ENCODE data around the gene GSK3B.

The GSK3B gene

DNA sequence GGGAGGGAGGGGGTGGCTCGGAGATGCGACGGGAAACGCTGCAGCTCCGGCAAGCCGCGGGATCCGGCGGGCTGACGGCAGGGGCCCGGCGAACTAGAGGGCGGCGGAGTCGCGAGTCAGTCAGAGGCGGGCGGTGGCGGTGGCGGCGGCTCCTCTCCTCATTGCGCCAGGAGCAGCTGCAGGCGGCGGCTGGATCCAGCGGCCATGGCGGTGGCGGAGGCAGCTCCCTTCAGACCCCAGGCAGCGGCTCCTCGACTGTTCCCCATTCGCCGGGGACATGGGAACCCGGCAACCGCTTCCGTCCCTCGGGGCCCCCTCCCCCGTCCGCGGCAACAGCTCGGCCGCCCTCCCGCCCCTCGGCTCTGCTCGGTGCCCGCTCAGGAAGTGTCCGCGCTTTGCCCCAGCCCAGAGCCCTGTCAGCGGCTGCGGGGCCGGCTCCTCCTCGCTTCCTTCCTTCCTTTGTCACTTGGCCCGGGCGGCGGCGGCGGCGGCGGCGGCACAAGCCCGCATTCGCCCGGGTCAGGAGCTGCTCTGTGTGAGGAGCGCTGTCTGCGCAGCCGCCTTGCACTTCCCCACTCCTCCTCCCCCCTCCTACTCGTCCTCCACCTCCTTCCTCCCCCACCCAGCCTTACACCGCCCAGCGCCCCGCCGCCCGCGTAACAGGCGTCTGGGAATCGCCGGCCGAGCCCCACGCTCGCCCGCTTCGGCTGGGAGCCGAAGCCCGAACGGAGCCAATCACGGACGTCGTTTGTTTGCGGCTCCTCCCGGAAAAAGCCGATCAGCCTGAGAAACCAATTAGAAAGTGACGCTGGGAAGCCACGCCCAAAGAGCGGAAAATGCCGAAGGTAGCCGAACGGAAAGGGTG, at the start of gene GSK3B:
Gene GSK3B, minus strand, starts transcription at position 537 of the 865 bp plus-strand sequence. CDS start 1,013 bp downstream, outside the sequence.
- peak; percentile 100 for DNase-seq

DNA sequence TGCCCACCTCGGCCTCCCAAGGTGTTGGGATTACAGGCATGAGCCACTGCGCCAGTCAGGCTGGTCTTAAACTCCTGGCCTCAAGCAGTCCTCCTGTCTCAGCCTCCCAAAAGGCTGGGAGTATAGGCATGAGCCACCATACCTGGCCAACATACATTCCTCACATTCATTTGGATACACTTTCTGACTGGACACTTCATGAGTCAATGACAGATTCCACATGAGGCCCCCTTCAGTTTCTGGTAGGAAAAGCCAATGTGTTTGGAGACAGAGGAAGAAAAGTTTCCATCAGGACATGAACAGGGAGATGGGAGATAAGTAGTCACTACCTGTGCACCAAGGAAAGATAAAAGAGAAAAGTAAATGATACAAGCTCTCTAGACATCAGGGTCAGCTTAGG, 49.4 kb upstream of the GSK3B start:
- no peak for DNase-seq

DNA sequence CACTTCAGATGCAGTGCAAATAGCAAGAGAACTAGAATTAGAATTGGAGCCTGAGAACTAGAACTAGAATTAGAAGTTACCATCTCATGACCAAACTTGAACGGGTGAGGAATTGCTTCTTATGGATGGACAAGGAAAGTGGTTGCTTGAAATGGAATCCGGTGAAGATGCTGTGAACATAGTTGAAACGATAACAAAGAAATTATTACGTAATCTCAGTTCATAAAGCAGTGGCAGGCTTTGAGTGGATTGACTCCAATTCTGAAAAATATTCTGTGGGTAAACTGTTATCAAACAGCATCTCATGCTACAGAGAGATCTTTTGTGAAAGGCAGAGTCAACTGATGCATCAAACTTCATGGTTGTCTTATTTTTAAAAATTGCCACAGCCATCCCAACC, 48.0 kb upstream of the GSK3B start:
- DNase-seq = no peak

DNA sequence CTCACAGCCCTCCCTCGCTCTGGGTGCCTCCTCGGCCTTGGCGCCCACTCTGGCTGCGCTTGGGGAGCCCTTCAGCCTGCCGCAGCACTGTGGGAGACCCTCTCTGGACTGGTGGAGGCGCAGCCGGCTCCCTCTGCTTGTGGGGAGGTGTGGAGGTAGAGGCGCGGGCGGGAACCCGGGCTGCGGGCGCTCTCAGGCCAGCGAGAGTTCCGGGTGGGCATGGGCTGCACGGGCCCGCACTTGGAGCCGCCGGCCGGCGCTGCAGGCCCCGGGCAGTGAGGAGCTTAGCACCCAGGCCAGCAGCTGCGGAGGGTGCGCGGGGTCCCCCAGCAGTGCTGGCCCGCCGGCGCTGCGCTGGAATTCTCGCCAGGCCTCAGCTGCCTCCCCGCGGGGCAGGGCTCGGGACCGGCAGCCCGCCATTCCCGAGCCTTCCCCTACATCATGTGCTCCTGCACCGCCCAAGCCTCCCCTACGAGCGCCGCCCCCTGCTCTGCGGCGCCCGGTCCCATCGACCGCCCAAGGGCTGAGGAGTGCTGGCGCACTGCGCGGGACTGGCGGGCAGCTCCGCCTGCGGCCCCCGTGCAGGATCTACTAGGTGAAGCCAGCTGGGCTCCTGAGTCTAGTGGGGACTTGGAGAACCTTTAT, 46.0 kb upstream of the GSK3B start:
- no peak for DNase-seq

DNA sequence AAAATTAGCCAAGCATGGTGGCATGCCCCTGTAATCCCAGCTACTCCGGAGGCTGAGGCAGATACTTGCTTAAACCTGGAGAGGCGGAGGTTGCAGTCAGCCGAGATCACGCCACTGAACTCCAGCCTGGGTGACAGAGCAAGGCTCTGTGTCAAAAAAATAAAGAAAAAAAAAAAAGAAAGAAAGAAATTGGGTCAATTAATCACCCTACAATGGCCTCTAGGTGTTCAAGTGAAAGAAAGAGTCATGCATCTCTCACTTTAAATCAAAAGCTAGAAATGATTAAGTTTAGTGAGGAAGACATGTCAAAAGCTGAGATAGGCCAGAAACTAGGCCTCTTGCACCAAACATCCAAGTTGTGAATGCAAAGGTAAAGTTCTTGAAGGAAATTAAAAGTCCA, 44.9 kb upstream of the GSK3B start:
- DNase-seq = no peak

DNA sequence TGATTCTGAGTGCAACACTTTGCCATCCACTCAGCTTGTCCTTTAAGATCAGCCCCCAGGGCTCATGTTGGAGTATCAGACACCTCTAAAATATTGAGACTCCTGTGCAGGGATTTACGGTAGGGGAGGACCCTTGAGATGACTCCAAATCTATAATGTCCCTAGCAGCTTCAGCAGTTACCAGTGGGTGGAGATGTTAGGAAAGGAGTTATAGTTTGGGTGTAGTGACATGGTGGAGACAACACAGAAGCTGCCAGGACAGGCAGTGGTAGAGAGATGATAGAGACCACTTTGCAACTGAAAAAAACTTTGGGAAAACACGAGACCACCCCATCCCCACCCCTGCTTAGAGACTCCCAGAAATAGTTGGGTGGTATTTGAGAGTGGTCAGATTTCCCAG, 43.3 kb upstream of the GSK3B start:
- no peak for DNase-seq

DNA sequence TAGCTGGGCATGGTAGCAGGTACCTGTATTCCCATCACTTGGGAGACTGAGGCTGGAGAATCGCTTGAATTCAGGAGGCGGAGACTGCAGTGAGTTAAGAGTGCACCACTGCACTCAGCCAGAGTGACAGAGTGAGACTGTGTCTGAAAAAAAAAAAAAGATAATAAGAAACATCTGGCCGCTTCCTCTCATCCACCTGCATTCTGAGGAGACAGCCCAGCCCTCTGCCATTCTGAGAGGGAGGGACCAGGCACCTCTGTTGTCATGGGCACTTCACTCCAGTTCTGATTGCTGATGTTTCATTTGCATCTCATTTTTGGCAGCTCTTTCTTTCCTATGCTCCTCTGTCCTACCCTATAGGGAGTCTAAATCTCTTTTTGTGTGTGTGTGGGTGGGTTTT, 36.4 kb upstream of the GSK3B start:
- no peak for DNase-seq

DNA sequence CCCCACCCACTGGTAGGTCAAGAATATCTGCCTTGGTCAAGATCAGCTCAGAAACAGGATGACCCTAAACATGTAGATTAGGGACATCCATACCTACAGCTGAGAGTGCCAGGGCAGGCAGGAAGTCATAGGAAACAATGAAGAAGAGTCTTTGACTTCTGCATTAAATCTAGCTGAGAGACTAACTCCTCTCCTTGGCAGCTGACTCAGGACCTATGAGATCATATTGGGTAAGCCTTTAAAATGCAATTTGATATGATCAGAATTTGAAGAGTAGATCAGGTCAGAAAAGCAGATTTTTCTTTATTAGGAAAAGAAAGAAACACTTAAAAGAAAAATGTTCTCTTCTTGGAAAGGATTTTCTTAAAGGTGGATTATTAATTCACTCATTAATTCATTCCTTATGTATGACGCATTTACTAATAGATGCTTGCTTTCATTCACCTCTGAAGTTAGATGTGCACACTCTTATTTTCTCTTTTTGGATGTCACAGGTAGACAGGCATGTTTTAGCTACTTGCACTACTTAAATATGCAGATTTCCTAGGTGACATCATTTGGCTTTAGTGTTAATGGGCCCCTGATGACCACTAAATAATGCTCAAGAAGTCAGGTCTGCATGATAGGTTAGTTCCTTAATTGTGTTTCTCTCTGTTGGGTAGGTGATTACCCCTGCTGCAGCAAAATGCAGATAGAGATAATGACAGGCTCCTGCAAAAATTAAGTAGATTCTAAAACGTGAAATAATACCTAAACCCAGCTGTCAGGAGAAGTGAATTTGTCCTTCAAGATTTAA, 35.7 kb upstream of the GSK3B start:
- no peak for DNase-seq

DNA sequence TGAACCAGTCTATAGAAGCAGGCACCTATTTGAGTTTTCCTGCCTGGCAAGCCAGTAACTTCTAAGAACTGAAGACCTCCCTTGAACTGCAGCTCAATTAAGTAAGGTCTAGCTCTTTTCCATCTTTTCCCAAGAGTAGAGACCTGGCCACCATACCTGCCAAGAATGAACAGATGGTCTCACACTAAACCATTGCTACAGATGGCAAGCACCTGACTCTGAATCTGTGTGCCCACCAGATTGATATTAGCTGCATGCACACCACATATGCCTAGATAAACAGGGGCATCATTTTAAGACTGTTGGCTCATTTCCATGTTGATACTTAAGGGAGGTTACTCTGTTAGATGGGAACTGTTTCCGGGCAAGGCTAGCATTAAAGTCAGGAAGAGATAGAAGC, 34.8 kb upstream of the GSK3B start:
- no peak for DNase-seq

DNA sequence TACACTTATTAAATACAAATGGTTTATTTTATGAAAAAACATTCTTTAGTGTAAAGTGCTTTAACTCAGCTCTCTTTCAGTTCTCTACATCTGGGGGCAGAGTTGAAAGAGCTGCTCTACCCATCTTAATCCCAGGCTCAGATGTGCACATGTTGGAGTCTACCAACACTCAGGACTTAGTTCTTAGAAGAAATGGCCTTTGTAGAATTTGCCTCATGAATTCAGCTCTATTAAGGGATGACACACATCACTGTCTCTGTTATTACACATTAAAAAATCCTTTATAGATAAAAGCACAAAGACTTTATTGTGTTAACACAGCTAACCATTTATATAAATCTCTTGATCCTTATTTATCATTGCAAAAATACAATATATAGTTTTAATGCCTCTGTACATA, 31.7 kb upstream of the GSK3B start:
- no peak for DNase-seq

DNA sequence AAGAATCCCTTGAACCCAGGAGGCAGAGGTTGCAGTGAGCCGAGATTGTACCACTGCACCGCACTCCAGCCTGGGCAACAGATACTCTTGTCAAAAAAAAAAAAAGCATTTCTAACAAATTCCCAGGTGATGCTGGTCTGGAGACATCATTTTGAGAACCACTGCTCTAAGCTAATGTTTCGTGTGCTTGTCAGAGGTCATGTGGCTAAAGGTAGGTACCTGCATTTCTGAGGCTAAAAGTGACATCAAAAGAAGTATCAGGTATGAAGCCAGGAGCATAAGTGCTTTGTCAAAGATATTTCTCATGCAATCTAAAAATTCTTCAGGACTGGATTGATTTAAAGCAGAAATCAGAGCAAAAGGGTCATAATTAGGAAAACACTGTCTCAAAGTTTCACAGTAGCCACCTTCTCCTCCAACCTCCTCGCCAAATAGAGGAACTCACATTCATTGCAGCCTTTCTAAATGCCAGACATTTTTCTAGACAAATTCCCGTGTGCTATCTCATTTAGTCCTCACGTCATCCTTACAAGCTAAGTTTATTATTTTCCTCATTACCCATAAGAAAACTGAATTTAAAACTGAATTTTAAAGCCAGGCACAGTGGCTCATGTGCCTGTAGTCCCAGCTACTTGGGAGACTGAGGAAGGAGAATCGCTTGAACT, 25.7 kb upstream of the GSK3B start:
- DNase-seq = no peak

DNA sequence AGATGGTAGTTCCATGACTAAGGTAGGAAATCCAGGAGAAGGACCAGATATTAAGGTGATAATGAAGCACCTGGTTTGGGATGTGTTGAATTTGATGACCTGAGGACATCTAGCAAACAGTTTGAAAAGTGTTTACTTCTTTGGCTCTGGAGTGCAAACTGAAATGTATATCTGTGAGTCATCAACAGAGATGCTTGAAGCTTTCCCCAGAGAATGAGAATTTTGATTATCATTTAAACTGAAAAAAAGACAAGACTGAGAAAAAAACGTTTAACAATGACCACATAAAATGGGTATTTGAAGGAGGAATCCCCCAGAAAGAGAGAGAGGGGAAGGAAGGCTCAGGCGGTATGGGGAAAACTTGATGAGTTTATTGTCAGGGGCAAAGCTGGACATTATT, 20.7 kb upstream of the GSK3B start:
- no peak for DNase-seq

DNA sequence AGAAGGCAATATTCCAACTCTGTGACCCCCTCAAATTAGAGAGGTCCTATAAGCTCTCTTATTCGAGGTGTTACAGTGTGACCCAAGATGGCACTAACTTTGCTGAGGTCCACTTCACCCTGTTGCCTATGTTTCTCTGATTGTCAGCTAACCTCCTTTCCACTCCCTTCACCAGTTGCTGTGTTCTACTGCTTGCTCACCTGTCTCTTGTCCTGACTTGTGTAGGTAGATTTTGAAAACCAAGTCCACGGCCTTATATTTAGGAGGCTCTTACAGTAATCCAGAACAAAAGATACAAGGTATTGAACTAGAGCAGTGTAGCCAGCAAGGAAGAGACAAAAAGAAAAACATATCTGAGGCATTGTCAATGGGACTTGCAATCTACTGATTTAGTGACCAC, 20.1 kb upstream of the GSK3B start:
- no peak for DNase-seq

DNA sequence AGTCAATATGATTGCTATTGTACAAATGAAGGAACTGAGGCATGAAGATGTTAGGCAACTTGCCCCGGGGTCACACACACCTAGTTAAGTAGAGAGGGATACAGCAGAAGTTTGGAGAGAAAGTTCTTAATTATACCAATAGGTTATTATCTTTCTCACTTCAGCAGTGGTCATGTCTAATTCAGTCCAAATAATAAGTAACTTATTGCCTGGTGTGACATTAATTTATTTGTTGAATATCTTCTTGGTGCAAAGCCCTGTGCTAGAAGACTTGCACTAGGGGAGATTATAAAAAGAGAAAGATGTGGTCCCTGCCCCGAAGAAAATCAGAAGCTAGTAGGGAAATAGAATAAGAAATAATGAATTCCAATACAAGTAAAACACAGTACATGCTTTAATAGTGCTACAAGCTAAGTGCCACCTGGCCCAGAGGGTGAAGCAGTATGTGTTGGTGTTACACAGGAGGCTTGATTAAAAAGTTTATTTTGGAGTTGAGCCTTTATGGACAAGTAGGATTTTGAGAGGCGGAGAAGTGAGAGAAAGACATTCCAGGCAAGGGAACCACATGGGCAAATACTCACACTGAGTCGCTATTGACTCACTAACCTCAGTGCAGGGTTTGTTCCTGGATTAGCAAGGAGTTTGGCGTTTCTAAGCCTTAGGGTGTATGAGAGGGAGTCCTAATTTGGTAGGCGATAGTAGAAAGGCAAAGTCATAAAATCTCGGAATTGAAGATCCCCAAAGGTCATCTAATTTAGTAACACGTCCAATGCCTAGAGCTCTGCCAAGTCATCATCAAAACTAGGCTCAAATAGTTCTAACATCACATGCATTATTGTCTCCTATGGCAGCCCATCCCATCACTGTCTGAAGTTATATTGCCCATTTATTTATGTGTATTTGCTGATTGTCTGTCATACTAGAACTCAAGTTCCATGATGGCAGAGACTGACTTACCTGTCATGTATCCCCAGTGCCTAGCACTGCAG, 19.2 kb upstream of the GSK3B start:
- no peak for DNase-seq

DNA sequence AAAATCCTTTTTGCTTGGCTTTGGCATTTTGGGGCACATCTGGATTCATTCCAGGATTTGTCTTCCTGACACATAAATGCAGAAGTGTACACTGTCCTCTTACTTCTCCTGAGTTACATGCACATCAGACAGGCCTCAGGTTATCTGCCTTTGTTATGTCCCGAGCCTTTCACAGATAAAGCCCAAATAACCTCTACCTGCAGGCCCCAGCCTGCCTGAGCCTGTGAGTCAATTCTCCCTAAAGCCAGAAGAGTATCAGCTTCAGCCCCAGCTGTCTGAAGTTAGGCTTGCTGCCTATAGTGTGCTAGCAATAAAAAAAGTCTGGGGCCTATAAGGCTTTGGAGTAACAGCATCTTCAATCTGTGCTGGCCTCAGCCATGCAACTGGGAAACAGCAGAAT, 17.7 kb upstream of the GSK3B start:
- no peak for DNase-seq

DNA sequence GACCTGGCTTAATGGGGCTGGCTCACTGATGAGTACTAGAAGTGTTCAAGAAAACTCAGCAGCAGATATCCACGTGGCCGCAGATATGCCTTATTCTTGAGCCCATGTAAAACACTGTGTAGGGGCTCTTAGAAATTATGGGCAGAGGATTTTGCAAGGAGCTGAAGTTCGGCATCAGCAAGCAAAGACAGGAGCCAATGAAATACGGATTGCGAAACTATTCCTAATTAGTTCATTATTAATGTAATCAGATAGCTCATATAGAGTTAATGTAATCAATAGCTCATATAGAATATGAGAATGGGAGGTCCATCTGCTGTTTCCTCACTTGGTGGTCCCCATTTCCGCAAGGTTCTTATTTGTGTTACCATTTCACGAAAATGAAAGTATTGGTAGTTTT, 9.0 kb upstream of the GSK3B start:
- no peak for DNase-seq

DNA sequence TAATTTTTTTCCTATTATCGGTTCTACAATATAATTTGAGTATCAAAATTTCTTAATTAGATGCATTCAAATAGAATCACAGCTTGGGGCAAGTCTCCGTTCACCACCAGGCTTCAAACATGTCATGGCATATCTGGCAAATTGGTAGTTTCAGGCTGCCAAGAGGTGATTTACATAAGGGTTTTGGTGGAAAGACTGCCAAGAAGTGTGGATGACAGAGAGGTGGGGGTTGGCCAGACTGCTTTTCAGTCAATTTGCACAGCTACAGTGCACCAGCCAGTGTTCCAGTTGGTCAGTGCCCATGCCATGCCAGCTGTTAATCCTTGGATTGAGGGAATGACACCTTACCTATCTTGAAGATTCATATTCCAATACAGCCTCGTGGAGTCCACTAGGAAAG, 8.4 kb upstream of the GSK3B start:
- DNase-seq = no peak

DNA sequence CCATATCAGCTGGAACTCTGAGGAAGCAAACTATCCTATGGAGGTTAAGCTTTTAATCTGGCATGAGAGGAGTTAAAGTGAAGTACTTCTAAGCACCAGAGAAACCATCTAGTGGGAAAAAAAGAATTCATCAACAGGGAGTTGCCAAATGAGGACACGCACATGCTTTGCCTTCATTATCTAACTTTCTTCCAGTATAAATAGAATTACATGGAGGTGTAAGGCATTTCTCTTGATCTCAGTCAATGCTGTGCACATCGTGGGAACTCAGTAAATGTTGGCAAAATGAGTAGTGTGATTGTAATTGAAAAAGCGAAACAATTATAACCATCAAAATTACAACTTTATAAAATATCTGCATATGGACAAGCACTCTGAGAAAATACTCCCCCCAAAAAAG, 8.0 kb upstream of the GSK3B start:
- no peak for DNase-seq

DNA sequence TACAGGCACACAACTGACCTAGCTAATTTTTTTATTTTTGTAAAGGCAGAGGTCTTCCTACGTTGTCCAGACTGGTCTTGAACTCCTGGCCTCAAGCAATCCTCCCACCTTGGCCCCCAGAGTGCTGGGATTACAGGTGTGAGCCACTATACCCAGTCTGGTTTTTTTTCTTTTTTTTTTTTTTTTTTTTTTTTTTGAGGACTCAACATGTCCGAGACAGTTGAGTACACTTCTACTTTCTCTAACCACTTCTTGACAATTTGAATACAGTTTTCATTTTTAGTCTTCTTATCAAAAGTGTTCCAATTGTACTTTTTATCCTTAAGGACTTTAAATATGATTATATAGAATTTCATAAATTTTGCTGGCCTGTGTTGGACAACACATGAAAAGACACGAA, 7.4 kb upstream of the GSK3B start:
- DNase-seq = no peak

DNA sequence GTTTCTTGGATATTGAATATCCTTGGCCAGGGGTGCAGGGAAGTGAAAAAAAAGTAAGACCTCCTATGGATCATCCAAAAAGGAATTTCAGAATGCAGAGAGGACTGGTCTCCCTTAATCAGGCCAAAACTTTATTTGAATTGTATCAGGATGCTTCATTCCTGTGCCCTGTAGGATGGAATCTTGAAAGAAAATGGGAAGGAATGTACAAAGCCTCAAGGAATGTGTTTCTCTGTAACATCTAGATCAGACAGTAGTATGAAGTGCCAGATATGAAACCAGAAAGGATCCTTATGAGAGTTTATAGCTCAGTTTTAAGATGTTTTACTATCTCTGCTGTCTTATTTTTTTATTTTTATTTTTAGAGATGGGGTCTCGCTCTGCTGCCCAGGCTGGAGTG, 6.5 kb upstream of the GSK3B start:
- DNase-seq = no peak

DNA sequence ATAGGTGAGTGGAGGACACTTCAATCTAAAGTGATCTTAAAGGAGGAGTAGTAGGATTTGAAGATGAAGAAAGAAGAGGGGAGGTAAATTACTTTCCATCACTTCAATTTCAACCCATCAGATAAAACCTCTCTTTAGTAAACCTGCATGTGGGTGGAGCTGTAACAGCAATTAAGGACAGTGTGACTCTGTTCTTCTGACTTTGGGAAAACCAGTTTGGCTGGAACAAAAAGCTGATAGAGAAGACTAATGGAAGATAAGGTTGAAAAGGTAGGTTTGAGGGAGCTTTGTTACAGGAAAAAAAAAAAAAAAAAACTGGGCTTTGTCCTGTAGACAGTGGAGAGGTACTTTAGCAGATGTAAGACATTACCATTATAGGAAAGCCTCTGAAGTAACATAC, 4.5 kb upstream of the GSK3B start:
- DNase-seq = no peak

DNA sequence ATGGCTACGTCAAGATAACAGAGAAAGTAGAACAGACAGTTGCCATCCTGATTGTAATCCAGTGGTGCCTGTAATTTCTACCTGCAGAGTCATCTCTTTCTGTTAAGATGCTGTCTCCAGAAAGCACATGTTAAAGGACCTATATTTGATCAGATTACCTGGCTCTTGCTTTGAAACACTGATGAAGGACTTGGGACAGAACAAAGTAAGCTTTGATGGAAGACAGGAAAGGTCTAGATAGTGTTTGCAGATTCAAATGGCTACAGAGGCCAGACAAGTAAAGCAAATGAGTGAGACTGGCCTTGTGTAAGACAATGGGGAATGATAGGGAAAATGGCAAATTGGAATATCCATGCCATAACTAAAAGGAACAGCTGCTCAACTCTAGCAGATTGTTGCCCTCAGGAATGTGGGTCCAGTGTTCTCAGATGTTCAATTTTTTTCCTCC, 1.8 kb upstream of the GSK3B start:
- DNase-seq = no peak

Measured in NCI-H345 (cell line).